CD1c-positive myeloid dendritic cell (primary cell): ENCODE measurements around the gene MAST2.
"Not testable (repeated sequence)": the region's sequence is repeated elsewhere in the genome, so short reads cannot be mapped to it uniquely, and the experiment has no call there.

Experiments
- DNase-seq: peaks from one replicate; pipeline ENCODE4 v3.0.0-alpha.2; 2016; ENCODE audit errors: extremely low spot score

MAST2 gene

GRCh38 chr1:46021046-46021996 is 217.9 kb downstream of the MAST2 start:
- DNase-seq = no peak

DNA sequence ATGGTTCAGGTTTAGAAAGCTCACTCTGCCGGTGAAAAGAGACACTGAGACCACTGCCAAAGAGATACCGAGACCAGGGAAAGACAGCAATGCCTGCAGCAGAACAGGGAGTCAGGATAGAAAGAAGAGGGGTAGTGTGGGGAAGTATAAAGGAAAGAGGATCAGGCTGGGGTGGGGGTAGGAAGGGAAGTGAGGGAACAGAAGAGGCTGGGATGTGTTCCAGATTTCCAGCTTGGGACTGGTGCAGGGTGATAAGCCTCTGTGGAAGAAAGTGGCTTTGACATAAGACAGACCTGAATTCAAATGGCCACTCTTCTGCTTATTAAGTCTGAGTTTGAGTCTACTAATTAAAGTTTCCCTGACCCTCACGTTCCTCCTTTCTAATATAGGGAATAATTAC is 223.1 kb downstream of the MAST2 start:
- no peak for DNase-seq

DNA sequence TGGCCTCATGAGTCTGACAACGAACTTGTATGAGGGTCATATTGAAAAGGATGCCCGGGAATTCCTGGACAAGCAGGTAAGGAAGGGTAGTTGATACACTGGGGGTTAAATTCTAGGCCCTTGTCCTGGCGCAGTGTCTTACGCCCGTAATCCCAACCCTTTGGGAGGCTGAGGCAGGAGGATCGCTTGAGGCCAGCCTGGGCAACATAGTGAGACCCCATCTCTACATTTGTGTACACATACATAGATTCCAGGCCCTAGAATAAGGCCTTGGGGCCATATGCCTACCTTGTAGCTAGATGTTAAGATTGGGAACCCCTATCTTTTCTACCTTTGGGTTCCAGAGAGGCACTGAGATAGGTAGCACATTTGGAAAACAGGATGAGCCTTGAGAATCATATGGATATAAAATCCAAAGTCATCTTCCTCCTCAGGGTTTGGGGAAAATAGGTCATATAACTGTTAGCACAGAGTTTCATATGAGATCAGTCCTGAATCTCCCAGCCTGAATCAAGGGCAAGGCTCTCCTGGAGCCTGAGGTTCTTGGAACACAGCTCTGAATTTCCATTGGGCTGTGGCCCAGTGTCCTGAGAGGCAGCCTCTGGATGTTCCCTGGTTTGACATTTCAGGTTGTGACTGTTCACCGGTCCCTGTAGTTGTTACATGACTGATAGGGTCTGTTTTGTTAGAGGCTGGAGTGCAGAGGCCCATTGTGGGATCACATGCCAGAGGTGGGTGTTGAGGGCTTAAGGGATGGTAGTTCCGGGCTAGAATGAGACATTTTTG is 224.6 kb downstream of the MAST2 start:
- no peak for DNase-seq

DNA sequence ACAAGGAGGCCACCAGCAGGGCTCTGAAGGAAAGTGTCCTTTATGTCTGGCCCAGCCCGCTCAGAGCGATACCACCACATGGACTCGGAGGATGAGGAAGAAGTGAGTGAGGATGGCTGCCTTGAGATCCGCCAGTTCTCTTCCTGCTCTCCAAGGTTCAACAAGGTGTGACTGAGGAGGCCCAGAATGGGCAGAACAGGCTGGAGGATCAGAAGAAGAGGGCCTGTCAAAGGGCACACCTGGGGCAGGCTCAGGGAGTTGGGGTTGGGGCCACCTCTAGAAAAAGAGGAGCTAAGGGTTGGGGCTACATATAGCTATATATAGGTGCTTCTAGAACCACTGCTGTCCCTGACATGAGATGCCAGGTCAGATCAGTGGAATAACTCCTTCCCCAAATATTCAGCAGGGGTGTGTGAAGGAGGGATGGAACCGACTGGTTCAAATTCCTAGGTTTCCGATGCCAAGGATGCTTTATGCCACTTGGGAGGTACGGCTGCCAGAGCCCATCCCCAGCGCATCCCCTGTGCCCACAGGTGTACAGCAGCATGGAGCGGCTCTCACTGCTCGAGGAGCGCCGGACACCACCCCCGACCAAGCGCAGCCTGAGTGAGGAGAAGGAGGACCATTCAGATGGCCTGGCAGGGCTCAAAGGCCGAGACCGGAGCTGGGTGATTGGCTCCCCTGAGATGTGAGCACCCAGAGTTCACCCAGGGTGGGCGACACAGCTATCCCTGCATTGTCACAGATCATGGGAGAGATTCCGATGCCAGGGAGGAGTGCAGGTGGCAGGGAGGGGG is 226.9 kb downstream of the MAST2 start:
- DNase-seq = no peak

GRCh38 chr1:46030876-46031660 is 227.7 kb downstream of the MAST2 start:
- DNase-seq = no peak

GRCh38 chr1:46034601-46035516 is 231.4 kb downstream of the MAST2 start:
- no peak for DNase-seq

DNA sequence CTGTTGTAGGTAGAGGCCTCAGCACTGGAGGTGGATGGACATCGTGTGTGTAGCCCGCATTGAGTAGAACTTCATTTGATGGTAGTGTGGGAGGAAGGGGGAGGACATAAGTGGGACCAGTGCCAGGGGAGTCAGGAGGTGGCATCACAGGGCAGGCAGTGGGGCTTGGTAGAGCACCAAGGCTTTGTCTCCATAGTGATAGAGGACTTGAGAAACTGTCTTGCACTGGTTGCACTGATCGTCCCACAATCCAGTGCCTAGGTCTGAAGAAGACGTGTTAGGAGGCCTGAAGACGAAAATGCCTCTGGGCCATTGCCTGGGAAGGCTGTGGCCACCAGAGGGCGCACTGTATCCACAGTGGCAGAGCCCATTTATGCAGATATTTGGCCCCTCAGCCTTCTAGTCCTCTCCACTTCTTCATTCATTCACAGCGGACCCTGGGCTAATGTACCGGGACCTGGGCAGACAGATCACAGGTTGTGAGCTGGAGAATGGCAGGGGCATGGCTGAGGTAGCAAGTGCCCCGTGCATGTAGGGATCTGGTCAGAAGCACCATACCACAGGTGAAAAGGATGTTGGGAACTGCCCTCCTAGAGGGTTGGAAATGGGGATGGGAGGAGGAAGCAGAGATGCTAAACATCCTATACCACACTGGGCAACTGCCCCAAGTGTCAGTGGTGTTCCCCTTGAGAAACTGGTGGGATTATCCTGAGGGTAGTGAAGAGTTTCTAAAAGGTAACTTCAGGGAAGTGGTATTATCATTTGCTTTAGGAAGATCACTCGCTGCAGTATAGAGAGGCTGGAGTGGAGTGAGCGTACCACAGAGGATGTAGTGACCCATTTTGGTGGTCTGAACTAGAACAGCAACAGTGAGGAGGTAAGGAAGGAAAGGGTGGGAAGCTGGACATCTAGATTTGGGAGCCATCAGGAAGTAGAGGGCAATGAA is 233.8 kb downstream of the MAST2 start:
- DNase-seq = peak; percentile 84

GRCh38 chr1:46039571-46040052 is 236.2 kb downstream of the MAST2 start:
- DNase-seq = peak; percentile 11

DNA sequence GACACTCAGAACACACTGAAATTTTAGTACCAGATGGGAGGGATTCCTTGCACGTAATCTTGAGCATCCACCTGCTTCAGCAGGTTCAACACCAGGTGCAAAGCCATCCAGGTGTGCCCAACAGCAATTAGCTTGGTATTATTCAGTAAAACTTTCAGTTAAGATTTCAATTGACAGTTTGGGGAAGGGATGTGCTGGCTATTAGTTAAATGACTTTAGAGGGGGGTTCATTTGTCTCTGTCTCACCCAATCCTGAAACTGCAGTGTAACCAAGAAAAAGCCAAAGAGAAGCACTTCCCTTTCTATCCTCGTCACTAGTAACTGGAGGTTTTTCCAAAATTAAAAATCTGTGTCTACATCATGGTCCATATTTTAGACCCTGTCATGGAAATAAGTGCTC is 238.1 kb downstream of the MAST2 start:
- no peak for DNase-seq

GRCh38 chr1:46041974-46042373 is 238.6 kb downstream of the MAST2 start:
- DNase-seq = no peak

GRCh38 chr1:46043458-46044017 is 240.1 kb downstream of the MAST2 start:
- peak; percentile 45 for DNase-seq

DNA sequence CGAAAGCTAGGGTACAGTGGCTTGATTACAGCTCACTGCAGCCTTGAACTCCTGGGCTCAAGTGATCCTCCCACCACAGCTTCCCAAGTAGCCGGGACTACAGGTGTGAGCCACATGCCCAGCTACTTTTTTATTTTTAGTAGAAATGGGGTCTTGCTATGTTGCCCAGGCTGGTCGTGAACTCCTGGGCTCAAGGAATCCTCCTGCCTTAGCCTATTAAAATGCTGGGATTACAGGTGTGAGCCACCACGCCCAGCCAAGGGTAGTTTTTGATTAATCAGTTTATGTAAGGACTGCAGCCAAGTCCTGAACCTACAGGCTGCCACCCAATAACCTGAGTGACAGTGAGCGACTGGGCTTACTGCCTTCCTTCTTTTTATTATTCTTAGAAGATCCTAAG is 240.7 kb downstream of the MAST2 start:
- no peak for DNase-seq

DNA sequence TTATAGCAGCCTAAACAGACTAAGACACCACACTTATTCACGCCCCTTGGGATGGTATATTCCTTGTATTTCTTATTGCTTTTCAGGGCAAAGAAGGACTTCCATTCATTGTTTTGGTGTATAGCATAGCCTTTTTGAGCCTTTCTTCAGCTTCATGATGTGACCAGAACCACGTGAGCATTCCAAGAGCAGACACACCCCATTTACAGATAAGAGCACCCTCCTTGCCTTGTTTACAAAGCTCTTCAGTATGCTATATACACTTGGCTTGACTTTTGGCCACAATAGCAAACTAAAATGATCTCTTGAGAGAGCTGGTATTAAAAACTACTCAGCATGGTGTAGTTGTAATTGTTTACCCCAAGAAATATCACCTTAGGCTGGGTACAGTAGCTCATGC is 250.3 kb downstream of the MAST2 start:
- no peak for DNase-seq

DNA sequence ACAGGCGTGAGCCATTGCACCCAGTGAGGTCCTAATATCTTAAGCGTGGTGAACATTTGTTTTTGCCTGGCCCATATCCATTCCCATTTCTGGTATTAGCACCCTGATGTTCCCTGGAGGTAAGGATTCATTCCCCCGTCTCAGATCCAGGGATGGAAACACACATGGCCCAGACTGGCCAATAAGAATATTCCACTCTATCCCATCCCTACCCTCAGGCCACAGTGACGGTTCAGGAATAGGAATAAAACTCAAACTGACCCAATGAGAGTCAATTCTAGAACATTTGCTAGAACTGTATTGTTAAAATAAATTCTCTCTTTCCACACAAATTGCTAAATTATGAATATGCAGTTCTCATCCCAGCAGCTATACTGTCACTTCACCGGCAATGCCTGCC is 252.9 kb downstream of the MAST2 start:
- DNase-seq = no peak

- not testable (repeated sequence) for DNase-seq
Measured at GRCh38 chr1:46057215-46057614, 253.8 kb downstream of the MAST2 start.

- no peak for DNase-seq
Measured at GRCh38 chr1:46057781-46058180, 254.4 kb downstream of the MAST2 start.

DNA sequence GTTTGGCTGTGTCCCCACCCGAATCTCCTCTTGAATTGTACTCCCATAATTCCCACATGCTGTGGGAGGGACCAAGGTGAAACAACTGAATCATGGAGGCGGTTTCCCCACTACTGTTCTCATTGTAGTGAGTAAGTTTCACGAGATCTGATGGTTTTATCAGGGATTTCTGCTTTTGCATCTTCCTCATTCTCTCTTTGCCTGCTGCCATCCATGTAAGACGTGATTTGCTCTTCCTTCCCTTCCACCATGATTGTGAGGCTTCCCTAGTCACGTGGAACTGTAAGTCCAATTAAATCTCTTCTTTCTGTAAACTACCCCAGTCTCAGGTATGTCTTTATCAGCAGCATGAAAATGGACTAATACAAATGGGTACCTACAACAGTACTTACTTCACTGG is 255.5 kb downstream of the MAST2 start:
- no peak for DNase-seq

DNA sequence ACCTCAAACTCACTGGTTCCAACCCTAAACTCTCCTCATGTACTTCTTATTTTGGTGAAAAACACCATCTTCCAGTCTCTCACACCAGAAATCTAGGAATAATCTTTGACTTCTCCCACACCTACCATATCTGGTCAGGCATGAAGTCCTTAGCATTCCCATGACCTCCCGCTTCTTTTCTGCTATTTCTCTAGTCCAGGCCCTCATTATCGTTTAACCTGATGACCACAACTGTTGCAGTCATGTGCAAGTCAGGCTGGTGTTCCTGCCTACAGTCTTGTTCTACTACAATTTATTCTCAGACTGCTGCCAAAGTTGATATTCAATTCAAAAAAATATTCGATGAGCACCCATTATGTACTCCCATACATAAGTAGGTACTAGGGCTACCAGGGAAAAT is 257.7 kb downstream of the MAST2 start:
- no peak for DNase-seq
